ENCODE data around the gene MOCS2.

GRCh38 chr5:53076014-53076583 is 33.5 kb downstream of the MOCS2 start:
- no peak for TF ChIP-seq CTCF (IDR thresholded peaks at IDR 0.05)
- no peak for TF ChIP-seq JUNB (IDR thresholded peaks at IDR 0.05)
- no peak for TF ChIP-seq CEBPB (IDR thresholded peaks at IDR 0.05)
- TF ChIP-seq SREBF2 (IDR thresholded peaks at IDR 0.05): no peak
- no peak for TF ChIP-seq RAD21 (conservative IDR thresholded peaks at IDR 0.05 in 1 of 2, IDR thresholded peaks at IDR 0.05 in 1 of 2)
- TF ChIP-seq EP300 (IDR thresholded peaks at IDR 0.05): no peak
- TF ChIP-seq RFX5 (IDR thresholded peaks at IDR 0.05): no peak

Measured in A549 (cell line).